ENCODE measurements around the gene ZBTB20.

DNA sequence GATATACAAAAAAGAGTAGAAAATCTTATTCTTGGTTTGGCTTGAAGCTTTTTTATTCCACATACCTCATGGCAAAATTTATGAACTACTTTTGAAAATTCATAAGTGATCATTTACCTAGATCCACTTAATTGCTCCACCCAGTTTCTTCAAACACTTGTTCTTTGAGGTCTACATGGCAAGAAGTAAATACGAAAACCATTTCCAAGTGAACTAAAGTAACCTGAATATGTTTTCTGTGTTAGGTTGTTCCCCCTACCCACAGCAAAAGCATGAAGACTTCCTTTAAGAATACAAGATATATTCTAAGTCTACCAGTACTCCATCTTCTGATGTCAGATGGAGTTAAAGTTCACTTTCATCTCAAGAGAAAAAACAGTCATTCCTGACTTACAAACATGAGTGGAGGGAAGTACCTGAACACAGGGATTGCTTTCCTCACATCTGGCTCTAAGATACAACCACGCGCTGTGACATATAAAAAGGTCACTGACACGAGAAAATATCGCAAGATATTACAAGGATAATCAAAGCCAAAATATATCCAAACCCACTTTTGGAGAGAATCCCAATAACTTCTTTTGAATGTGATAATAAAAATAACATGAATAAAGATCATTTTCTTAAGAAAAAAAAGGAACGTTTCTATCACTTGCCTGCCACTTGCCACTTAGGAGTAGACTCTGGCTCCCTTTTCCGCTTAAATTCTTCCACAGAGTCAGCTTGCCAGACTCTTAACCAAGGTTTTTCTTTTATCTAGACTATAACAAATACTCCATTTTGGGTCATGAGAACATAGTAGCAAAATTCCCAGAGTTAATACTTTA, 428.8 kb downstream of the ZBTB20 start:
- TF ChIP-seq POLR2A (IDR thresholded peaks at IDR 0.05): no peak
- TF ChIP-seq CTCF (IDR thresholded peaks at IDR 0.05): no peak
